LNCAP (cell line): ENCODE results near the gene SP140.

Source experiments
- TF ChIP-seq, protein P1 (sequence below): fragments of 450-650 bp; IDR thresholded peaks from 2 replicates; pipeline ENCODE4 v1.5.1; 2017; ENCODE audit warnings: mild to moderate bottlenecking

SP140 gene

DNA sequence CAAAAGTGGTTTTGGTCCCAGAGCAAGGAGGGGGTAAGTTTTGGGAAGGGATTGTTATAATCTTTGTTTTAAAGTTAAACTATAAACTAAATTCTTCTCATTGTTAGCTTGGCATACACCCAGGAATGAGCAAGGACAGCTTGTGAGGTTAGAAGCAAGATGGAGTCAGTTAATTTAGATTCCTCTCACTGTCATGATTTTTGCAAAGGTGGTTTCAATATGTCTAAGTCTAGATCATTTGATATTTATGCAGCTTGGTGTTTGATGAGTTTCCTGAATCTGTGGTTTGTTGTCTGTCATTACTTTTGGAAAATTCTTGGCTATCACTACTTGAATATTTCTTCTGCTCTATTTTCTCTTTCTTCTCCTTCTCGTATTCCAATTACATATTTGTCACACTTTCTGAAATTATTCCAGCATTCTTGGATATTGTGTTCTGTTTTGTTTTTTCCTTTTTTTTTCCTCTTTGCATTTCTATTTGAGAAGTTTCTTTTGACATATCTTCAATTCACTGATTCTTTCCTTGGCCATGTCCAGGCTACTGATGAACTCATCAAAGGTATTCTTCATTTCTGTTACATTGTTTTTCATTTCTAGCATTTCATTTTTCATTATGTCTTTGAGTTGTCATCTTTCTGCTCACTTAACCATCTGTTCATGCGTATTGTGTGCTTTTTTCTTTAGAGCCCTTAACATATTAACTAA lies 5.1 kb downstream of the SP140 start:
- TF ChIP-seq, protein P1, sequence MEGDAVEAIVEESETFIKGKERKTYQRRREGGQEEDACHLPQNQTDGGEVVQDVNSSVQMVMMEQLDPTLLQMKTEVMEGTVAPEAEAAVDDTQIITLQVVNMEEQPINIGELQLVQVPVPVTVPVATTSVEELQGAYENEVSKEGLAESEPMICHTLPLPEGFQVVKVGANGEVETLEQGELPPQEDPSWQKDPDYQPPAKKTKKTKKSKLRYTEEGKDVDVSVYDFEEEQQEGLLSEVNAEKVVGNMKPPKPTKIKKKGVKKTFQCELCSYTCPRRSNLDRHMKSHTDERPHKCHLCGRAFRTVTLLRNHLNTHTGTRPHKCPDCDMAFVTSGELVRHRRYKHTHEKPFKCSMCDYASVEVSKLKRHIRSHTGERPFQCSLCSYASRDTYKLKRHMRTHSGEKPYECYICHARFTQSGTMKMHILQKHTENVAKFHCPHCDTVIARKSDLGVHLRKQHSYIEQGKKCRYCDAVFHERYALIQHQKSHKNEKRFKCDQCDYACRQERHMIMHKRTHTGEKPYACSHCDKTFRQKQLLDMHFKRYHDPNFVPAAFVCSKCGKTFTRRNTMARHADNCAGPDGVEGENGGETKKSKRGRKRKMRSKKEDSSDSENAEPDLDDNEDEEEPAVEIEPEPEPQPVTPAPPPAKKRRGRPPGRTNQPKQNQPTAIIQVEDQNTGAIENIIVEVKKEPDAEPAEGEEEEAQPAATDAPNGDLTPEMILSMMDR = no peak

DNA sequence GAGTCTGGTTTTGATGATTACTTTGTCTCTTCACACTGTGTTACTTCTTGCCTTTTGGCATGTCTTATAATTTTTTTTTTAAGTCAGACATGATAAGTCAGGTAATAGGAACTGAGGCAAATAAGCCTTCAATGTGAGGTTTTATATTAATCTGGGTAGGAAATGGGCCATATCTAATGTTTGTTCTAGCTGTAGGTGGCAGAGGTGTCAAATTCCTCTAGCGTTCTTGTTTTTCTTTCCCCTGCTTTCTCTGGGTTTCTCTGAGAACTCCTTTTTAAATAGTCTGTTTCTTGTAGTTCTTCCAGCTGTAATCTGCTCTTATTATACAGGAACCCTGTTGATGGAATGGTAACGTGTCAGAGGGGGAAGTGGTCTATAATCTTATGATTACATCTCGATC lies 5.7 kb downstream of the SP140 start:
- TF ChIP-seq, protein P1 = no peak

DNA sequence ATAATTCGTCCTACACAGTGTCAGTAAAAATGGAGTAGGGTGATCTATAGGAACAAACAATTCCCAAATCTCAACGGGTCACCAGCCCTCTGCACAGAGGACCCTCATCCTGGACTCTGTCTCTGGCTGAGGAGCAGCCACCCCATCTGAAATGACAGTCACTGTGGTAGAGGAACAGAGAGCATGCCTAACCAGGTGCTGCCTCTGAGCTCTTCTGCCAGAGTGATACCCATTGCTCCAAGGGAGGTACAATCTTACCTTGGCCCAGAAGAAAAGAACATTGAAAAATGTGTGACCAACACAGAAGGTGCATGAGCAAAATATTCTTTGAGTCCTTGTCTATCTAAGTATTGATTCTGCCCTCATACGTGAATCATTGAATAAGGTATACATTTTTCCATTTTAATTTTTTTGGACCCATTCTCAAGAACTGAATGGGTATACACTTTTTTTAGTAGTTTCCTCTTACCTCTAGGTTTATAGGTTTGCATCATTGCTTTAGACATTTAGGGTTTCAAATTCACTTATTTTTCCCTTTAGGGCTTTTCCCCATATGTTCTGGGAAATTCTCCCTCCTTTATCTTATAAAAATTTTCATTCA lies 8.7 kb downstream of the SP140 start:
- TF ChIP-seq, protein P1 = no peak

DNA sequence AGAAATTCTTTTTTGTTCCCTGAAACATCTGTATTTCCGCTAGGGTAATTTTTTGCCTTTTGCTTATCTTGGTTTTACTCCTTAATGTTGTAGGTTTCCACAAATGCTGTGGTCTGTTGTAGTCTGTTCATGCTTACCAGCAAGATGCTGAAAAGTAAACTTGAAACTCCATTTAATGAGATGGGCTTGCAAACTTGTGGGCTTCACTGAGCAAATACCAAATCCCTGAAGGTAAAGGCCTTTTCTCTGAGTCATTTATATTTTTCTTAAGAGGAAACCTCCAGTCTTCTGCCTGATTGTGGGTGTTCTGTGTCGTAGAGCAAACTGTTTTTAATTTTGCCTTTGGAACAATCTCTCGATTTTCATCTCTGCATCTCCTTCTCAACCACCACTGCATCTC lies 9.3 kb downstream of the SP140 start:
- TF ChIP-seq, protein P1 = no peak

DNA sequence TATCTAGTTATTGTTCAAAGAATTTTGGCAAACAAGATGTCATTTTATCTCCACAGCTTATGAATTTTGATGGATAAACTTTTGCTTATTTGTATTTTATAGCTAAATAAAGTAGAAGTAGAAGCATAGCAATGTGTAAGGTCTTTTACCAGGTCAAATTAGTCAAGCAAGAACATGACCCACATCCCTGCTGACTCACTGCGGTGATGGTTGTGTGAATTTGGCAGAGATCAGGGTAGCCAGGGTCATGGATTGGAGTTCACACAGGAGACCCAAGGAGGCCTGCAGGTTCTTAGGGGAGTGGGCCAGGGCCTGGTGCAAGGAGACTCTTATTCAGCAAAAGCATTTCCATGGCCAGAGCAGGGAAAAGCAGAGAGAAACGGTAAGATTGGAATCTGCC lies 18.7 kb downstream of the SP140 start:
- TF ChIP-seq, protein P1 = no peak

DNA sequence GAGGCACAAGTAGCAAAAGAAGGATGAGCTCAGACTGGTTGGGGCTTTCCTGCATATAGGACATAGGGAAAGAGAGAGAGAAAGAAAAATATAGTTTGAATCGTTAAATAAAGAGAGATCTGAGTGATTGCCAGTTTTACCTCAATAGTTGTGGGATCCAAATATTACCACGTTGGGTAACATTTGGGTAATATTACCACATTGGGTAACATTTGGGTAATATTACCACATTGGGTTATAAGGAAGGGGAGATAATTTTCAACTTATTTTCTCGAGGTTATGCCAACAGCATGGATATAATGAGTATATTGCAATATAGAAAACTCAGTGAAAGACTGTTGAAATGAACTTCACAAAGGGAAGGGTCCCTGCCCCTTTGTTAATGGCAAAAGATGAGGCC lies 20.7 kb downstream of the SP140 start:
- TF ChIP-seq, protein P1 = no peak

DNA sequence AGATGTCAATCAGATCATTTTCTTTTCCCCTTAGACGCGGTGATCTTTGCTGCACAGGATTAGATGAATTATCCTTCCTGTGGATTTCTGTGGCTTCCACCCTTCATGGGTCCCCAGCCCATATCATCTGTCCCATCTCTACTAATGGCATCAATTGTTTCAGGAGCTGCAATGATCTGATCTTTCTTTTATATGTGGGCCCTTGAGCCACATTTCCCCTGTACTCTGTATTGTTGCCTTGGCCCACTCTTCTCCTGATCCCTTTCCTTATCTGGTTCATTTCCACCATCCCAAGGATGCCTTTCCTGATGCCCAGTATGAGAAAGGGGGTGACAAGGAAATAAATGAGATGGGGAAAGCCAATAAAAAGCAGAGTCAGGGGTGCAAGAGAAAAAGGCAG lies 24.7 kb downstream of the SP140 start:
- TF ChIP-seq, protein P1 = no peak
